ENCODE results near the gene GCN1. TPM values are rescaled to one million over a fixed set of nuclear protein-coding genes. Genes with fewer than 3 reads are reported as not detected.
A peak's percentile ranks its signal among the peaks of the same experiment; 100 is the strongest.

Gene GCN1
- total RNA-seq, 1 donor from 2014 or later: 49.0 TPM

DNA sequence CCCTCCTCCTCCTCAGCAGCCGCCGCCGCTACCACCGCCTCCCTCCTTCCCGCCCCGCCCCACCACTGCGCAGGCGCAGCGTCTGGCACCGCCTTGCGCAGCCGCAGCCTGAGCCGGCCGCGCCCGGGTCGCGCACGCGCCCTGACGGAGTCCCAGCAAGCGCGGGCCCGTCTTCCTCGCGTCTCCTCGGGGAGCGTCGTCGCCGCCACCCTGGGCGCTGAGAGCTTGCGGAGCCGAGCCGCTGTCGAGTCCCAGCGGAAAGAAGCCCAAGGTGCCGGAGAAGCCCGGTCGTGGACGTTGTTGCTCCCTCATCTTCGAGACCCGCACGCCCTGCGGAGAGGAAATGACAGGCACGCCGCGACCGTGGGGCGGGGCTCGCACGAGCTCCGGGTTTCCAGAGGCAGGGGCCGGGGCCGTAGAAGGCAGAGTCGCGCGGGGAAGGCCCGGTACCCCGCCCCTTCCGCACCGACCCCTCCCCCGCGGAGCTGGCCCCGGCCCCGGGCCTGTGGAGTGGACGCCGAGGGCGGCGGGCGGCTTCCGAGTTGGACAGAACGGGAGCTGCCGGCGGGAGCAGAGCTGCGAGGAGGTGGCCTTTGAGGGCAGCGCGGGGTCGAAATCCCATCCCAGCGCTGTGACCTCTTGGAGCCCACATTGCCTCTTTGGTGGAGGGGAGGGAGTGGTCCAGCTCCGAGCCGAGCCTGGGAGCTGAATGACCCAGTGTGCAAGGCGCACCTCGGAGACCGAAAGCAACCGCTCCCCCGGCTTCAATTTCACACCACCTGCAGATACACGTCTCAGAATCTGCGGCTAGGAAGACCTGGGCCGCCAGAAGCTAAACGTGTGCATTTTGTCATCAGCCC lies 77.5 kb downstream of the GCN1 start:
- TF ChIP-seq CTCF (IDR thresholded peaks at IDR 0.05): no peak
- no peaks in the 10 kb centered on the region for H3K36me3 ChIP-seq
- intact Hi-C loops (cut with DNase I): loop anchor here (1.0 to 2.0 kb wide), 2 partner anchors 30 to 78 kb away; partner anchors contain the start of gene GCN1
- H3K27ac ChIP-seq: peak overlapping the region; percentile 92 to 94
- H3K9me3 ChIP-seq: no peaks in the 10 kb centered on the region
- H3K4me1 ChIP-seq: peaks cover 13 to 31% of the 10 kb centered on the region in 2 donors
- DNase-seq (ENCODE audit: low spot score in 2 of 2): peak; percentile 72 to 96
- no peaks in the 10 kb centered on the region for H3K27me3 ChIP-seq
- peak overlapping the region; percentile 87 to 89 for H3K4me3 ChIP-seq

GRCh38 chr12:120116441-120116791 lies 78.1 kb downstream of the GCN1 start, which contains the start of gene RAB35:
RAB35 (minus strand) TSS chr12:120116753; CDS start chr12:120116650, 103 bp downstream.
- intact Hi-C loops (cut with DNase I): loop anchor here (2.0 kb wide), 1 partner anchor 78 kb away; the partner anchor contains the start of gene GCN1
- peak within 1 kb of the TSS; percentile 92 to 94 for H3K27ac ChIP-seq

DNA sequence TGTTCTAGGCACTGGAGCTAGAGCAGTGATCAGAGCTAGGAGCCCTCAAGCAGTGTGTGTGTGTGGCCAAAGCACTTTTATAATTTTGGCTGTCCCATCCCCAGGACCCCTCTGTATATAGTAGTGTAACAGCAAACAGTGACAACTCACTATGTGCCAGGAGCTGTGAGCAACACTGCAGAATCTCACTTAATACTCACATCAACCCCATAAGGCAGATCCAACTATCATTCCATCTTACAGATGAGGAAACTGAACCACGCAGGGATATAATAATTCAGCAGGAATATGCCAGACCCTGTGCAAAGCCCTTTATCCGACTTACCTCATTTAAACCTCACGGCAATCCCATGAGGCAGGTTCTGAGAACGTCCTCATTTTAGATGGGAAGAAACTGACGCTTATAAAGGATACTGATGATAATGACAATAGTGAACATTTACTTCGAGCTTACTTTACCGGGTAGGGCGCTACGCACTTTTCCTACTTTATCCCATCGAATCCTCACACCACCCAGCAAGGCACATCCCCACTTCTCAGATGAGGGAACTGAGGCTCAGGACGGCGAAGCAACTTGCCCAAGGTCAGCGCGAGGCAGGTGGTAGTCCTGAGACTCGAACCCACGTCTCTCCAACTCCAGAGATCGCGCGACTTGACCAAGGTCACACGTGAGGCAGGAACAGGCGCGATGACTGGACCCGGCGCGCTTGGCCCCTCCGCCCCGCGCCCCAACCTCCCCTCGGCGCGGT lies 78.6 kb downstream of the GCN1 start:
- peak overlapping the region; percentile 92 to 94 for H3K27ac ChIP-seq
- intact Hi-C loops (cut with DNase I): loop anchor here (2.0 kb wide), 1 partner anchor 79 kb away; the partner anchor contains the start of gene GCN1
- no peak for TF ChIP-seq CTCF (IDR thresholded peaks at IDR 0.05)
- H3K36me3 ChIP-seq: no peaks in the 10 kb centered on the region
- H3K4me3 ChIP-seq: peak overlapping the region; percentile 87 to 89
- DNase-seq (ENCODE audit: low spot score in 2 of 2): no peak
- peaks cover 13 to 34% of the 10 kb centered on the region in 2 donors for H3K4me1 ChIP-seq
- H3K27me3 ChIP-seq: no peaks in the 10 kb centered on the region
- no peaks in the 10 kb centered on the region for H3K9me3 ChIP-seq

More at GRCh38 chr12:120116441-120116791, 78.1 kb downstream of the GCN1 start, which contains the start of gene RAB35:
- Histone ChIP-seq H3K36me3 (no peaks in the 10 kb centered on the region), H3K27me3 (no peaks in the 10 kb centered on the region), H3K4me1 (peaks cover 13 to 31% of the 10 kb centered on the region in 2 donors), H3K4me3 (peak within 1 kb of the TSS; percentile 87 to 89), H3K9me3 (no peaks in the 10 kb centered on the region)
- TF ChIP-seq CTCF (IDR thresholded peaks at IDR 0.05): no peak
- no peak for DNase-seq (ENCODE audit: low spot score in 2 of 2)

GRCh38 chr12:120115066-120115465 lies 79.4 kb downstream of the GCN1 start:
- H3K27ac ChIP-seq: peak overlapping the region in 1 of 2 donors; percentile 9
- H3K4me1 ChIP-seq: peaks cover 13 to 37% of the 10 kb centered on the region in 2 donors
- H3K4me3 ChIP-seq: peak overlapping the region; percentile 87 to 89

More at GRCh38 chr12:120115066-120115465, 79.4 kb downstream of the GCN1 start:
- no peaks in the 10 kb centered on the region for H3K9me3 ChIP-seq
- no peak for TF ChIP-seq CTCF (IDR thresholded peaks at IDR 0.05)
- intact Hi-C loops (cut with DNase I): no loop called here
- no peaks in the 10 kb centered on the region for H3K27me3 ChIP-seq
- no peaks in the 10 kb centered on the region for H3K36me3 ChIP-seq
- no peak for DNase-seq (ENCODE audit: low spot score in 2 of 2)

All from ascending aorta (tissue), 2 donors.